NCI-H460 (cell line): ENCODE measurements around the gene MRM1. TPM values are rescaled to one million over a fixed set of nuclear protein-coding genes. Genes with fewer than 3 reads are reported as not detected.

Source experiments
- DNase-seq: peaks from one replicate; pipeline ENCODE4 v3.0.0-alpha.2; 2016; ENCODE audit warnings: low read depth; ENCODE audit errors: extremely low read depth
- total RNA-seq: library from RNA; depleted of rRNA; stranded (reverse); fragments of >200 nt; shearing (Covaris generic); gene quantifications from 2 replicates; pipeline ENCODE4 v1.2.3, GENCODE V29; 2014

MRM1 gene
- total RNA-seq, 1 experiment from 2014 or later: 8.2 TPM

DNA sequence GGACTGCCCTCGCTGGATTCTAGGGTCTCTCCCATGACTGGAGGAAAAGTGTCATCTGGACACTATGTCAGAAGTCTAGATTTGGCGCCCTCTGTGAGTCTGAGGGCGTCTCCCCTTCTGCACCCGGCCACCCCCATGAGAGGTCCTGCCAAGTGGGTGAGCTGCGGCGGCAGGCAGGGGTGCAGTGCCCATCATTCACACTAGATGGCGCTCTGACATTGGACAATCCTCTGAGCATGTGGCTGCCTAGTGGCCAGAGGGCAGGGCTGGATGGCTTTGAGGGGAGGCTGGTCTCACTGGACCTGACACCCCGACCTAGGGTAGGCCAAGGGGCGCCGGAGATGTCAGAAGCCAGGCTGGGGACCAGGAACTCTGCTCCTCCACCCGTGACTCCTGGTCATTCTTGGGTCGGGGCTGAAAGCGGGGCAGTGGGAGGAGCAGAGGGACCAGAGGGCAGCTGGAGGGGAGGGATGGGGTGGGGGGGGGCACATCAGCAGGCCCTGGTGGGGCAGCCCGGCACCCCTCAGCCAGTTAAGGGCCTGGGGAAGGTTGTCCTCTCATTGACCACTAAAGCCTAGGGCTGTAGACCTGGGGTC is 28.0 kb downstream of the MRM1 start:
- peak; percentile 68 for DNase-seq

DNA sequence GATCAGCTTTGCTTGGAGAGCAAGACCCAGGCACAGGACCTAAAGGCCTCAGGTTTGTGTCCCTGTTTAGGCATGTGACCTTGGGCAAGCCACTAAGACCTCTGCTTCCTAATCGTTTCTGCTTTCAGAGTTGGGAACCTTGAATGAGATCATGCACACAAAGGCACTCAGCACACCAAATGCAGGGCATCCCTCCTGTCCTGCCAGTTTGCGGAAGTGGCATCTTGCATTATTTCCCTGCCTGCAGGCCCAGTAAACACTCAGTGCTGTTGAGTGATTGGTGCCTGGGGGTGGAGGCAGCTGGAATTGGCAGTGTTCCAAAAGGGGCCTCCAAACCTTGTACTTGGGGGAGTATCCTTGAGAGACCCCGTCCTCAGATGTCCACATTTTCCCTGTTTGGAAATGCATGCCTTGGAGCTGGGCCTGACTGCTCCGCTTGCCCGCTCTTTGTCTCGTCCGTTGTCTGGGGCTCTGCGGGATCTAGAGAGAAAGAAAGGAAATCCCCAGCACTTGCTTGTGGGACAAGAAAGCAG is 28.7 kb downstream of the MRM1 start:
- DNase-seq: no peak

DNA sequence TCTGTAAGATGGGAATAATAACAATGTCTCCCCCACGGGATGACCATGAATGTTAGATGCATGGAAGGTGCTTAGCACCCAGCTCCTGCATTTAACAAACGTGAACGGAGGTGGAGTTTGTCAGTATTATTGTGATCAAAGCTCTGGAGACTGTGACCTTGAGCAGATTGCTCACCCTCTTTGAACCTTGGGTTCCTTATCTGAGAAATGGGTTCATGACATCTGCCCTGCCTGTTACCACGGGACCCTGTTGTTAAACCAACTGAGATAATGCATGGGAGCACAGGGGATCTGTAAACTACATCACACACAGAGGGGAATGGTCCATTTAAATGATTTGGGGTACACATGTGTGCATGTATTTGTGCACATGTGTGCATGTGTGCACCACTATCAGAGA is 29.6 kb downstream of the MRM1 start:
- DNase-seq: no peak

DNA sequence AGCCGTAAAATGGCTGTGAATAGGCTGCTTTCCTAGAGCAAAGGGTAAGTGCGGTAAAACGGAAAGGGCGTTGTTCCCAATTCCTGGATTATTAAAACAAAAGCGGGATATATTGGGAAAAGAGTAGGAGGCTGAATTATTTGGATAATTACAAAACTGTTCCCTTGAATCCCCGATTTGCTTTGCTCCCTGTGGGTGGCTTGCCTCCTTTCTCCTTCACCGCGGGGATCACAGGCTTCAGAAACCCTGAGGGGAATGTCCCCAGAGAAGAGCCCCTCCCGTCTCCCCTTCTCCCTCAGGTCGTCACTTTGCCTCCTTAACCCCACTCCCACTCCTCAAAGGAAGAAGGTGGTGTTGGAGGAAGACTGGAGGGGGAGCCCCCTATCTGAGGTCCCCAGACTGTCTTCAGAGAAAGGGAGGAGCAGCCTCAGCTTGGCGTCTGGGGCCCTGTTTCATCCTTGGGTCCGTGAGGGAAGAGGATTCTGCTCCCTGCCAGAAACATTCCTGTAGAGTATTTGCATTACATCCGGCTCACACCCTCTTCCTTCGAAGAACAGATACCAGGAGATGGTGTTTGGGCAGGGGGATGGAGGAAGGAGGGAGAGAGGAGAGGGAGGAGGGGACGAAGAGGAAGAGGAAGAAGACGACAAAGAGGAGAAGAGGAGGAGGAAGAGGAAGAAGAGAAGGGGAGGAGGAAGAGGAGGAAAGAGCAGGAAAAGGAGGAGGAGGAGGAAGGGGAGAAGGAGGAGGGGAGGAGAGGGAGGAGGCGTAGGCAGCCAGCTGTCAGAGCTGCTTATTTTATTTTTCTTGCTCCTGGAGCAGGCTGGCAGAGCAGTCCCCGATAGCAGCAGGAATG is 31.8 kb downstream of the MRM1 start:
- no peak for DNase-seq

DNA sequence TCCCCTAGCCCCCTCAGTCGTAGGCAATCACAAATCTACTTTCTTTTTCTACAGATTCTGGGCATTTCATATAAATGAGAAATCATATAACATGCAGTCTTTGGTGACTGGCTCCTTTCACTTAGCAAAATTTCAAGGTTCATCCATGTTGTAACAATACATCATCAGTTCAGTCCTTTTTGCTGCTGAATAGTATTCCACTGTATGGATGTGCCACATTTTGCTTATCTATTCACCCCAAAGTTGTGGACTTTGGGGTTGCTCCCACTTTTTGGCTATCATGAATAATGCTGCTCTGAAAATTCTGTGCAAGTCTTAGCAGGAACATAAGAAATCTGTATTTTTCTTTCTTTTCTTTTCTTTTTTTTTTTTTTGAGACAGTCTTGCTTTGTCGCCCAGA is 39.0 kb downstream of the MRM1 start:
- no peak for DNase-seq

DNA sequence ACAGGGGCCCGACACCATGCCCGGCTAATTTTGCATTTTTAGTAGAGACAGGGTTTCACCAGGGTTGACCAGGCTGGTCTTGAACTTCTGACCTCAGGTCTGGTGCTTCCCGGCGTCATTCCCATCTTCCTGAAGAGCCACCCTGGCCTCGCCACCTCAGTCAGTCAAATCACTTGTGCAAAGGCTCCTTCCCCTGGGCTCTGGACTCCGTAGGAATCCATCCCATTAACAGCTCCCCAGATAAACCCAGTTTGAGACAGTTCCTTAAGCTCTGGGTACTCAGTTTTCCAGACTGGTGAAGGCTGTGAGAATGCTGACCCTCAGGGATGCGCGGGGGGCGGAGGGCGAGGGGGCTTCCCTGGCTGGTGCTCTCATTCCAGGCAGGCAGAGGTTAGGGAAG is 39.5 kb downstream of the MRM1 start:
- DNase-seq: no peak

DNA sequence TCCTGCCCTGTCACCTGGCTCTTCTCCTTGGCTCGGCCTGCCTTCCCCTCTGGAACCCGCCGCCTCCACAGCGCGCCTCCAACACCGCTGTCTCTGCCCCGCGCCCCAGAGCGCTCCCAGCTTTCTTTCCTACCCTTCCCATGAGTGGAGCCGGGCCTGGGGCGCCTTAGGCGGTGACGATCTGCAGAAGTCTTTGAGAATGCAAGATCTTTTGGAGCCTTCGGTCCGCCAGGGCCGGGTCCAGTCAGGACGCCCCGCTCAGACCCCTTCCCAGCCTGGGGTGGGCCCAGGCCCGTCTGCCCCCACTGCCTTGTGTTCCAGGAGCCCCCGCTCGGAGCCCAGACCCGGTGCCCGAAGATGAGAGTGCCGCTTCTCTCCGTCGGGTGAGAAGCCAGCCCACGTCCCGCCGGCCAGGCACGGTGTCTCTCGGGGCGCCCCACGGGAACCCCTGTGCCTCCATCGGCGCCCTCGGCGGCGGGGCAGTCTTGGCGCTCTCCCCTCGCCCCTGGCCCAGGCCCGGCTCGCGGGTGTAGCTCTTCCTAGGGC is 40.0 kb downstream of the MRM1 start:
- no peak for DNase-seq

DNA sequence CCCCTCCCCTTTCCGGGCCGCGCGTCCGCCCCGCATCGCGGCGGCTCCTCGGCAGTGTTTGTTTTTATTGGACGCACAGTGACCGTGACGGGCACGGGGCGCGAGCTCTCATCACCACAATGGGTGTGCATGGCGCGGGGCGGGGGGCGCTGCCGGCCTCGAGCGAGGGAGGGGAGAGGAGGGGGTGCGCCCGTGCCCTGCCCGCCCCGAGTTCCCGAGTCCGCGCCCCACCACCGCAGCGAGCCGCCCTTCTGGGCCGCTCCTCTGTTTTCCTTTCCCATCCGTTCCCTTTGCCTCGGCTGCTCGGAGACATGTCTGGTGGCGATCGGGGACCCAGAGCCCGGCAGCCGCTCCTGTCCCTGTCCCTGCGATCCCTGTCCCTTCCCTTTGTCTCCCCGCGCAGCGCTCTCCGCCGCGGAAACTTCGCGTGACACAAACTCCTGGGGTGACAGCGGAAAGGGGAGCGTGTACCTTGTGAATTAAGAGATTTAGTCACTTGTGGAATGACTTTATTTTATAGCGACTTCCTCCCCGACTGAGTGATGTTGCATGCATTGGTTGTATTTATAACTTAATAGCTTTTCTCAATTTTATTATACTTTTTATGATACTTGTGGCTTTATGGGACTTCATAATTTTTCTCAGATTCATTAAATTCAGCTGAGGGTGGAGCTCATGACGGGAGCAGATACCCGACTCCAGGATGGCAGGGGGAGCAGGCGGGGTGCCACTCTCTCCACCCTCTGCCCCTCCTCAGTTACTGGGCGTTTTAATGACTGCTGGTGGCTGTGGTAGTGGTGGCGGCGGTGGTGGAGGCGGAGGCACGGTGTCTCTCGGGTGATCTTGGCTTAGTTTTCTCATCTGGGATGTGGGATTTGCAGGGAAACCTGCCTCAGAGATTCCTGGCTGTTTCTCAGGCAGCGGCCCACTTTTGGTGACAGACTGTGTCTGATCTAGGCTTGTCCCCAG is 40.8 kb downstream of the MRM1 start:
- DNase-seq: no peak

DNA sequence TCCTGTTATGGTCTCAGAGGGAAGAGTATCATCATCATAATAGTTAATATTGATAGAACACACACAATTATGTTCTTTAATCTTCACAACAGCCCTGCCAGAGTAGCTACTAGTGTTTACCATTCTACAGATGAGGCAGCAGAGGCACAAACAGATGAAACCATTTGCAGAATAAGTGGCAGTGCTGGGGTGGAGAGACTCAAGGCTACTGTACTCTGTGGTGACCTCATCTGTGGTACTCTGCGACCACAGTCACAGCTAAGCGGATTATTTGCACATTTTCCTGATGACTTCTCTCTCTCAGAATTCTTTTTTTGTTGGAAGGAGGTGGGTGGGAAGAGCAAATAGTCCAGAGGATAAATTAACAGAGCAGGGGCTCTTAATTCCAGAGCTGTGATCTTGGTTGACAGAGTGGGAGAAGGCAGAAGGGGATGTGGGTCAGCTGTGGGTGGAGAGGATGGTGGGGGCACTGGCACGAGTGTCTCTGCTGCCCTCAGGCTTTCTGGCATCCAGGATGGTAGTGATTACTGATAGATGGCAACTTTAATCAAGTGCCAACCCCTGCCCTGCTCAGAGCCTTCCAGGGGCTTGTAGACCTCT is 41.8 kb downstream of the MRM1 start:
- DNase-seq: no peak

DNA sequence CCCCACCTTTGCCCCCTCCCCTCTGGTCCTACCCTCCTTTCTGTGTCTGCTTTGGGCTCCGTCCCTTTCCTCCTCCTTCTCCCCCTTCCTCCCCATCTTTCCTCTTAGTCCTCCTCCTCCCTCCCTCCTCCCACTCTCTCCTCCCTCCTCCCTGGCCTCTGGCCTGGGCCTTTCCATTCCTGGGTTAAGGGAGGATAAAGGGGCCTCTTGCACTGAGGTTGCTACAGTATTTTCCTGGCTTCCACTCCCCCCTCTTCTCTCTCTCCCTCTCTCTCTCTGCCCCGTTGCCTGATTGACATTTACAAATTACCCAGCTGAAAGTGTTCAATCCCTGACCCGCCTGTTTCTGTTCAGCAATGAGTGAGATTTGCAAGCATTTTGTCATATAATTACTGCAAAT is 44.0 kb downstream of the MRM1 start:
- DNase-seq: no peak

DNA sequence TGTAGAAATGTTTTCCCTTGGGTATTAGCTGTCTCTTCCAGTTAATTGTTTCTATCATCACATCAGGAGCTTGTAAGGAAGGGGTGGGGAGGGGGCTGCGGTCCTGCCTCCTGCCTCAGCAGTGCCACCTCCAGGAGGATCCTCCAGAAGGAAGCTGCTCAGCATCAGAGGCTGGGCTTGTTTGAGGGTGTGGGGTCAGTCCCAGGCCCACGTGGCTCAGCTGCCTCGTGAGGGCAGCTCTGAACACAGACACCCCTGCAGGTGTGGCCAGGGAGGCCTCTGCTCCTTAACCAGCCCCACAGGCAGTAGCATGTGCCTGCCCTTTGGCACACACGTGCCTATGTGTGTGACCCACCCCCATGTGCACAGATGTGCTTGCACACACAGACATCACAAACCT is 46.3 kb downstream of the MRM1 start:
- DNase-seq: no peak

DNA sequence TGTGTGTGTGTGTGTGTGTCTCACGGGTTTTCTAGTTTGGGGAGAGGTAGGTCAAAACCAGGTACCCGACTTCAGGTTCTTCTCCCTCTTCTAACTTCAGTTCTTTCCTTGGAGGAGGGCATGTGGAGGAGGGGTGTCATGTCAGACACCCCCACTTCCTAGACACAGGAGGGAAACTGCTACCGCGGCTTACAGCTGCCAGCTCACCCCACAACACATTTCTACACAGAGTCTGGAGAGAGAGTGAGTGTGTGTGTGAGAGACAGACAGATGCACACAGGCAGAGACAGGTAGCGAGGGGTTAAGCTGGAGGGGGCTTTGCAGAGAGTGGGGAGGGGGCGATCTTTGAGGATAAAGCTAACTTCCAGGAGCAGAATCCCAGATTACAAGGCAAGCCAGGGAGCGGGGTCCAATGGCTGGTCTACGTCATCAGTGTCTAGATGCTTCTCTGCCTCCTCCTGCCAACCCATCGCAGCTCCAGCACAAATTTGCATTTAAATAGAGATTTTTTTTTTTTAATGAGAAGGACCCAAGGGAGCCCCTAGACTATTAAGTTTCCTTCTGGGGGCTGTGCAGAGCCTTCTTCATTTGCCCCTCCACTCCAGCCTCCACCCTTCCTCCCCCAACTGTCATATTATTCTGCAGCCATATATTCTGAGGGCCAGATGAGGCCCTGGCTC is 48.9 kb downstream of the MRM1 start:
- no peak for DNase-seq

DNA sequence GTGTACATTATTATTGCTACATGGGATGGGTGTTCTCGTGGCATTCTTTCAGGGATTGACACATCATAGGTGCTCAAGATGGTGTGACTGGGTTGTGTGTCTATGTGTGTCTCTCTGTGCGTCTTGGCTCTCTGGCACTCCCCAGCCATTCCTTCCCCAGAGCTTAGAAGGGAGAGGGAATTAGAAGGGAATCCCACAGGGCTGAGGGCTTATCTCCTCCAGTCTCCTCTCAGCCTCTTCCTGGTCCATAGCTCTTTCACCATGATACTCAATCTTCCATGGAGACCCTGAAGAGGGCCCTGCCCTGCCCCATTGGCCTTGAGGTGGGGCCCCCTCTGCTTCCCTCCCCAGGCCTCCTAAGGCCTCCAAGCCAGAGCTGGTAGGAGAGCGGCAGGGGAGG is 52.0 kb downstream of the MRM1 start:
- no peak for DNase-seq

DNA sequence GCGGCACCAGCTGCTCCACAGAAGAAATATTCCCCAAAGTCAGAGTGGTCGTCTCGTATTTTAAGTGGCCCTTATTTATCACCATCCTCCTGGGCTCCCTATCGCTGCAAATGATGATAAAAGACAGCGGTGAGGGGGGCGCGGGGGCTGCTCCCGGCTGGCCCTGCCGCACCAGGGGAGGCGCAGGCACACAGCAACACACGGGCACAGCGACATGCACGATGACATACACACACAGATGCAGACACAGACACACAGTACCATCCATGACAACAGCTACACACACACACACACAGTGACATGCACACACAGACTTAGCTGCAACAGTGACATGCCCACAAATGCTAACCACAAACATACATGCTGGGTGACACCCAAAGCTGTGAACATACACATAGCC is 52.5 kb downstream of the MRM1 start:
- no peak for DNase-seq

DNA sequence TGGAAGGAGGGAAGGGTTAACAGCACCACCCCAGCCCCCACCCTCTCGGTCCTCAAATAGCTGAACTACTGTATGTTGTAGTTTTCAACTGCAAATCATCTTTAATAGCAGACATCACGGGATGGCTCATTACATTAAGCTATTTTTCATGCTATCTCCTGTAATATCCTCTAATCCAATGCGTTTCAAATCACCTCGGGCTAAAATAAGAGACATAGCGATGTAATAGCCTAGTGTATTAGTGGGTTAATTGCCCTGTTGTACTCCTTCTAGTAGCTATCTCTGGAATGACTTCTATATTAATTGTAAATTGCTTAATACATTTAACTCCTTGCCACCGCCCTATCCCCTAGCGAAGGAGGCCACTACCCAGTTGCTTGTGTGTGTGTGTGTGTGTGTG is 54.3 kb downstream of the MRM1 start:
- no peak for DNase-seq

DNA sequence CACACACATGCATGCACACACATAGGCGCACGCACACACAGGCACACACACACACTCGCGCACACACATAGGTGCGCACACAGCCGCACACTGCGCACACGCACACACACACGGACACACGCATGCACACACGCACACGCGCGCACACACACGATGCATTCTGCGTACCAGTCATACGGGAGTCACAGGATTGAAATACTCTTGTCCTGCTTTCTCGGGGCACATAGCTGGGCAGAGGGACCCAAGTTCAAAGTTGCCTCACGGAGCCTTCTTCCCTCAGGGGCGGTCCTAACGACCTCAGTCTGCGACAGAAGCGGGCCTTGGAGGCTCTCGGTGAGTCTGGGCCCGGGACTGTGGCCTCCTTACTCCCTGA is 56.0 kb downstream of the MRM1 start:
- DNase-seq: no peak

DNA sequence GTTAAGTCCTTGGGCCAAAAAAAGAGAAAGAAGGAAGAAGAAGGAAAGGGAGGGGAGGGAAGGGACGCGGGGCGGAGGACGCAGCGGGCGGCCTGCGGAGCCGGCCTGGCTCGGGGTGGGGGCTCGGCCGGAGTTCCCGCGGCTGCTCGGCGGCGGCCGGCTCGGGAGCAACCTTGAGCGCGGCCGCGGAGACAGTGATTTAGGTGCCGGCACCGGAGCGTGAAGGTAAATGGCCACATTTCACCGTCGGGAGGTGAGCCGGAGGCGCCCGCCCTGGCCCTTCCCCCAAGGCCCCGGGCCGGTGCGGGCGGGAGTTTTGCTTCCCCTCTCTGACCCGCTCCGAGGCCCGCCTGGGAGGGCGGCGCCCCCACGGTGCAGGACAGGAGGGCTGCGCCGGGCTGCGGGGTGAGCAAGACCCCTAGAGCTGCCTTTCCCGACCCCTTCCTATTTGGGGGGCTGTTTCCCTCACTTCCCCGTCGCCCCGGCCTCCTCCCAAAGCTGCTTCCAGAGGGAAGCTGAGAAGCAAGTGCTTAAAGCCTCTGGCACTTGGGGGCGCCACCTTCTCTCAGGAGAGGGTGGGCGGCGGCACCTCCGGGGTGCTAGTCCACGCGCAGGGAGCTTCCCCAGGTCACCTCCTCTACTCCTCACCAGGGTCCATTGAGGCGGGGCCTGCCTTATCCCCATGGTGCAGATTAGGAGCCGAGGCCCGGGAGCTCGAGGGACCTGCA is 56.5 kb downstream of the MRM1 start:
- no peak for DNase-seq
